ENCODE results near the gene ENPP7. TPM values are rescaled to one million over a fixed set of nuclear protein-coding genes. Genes with fewer than 3 reads are reported as not detected.

ENPP7 gene
- total RNA-seq, 2 experiments from 2014 or later: 0.11 TPM; not detected in 1

- CTCF ChIA-PET: interaction anchor here (0.5 kb wide), 1 partner anchor 457 kb away, joined by 3 read pairs; no protein-coding TSS in a partner anchor
- POLR2A ChIA-PET: no interaction called here
These were observed 28.1 kb upstream of the ENPP7 start for GRCh38 chr17:79702550-79703236.

- CTCF ChIA-PET: interaction anchor here (1.5 kb wide), 1 partner anchor 37 kb away, joined by 3 read pairs; no protein-coding TSS in a partner anchor
- POLR2A ChIA-PET: interaction anchor here (0.6 kb wide), 1 partner anchor 611 kb away, joined by 7 read pairs; no protein-coding TSS in a partner anchor
These were observed 26.1 kb upstream of the ENPP7 start for GRCh38 chr17:79704691-79705090.

- CTCF ChIA-PET: interaction anchor here (1.5 kb wide), 1 partner anchor 38 kb away, joined by 3 read pairs; no protein-coding TSS in a partner anchor
- POLR2A ChIA-PET: no interaction called here
These were observed 25.1 kb upstream of the ENPP7 start for GRCh38 chr17:79705674-79706073.

- POLR2A ChIA-PET: no interaction called here
- CTCF ChIA-PET: no interaction called here
These were observed 23.6 kb upstream of the ENPP7 start for GRCh38 chr17:79706931-79707850.

GRCh38 chr17:79707931-79708891, 22.5 kb upstream of the ENPP7 start:
- ChIA-PET CTCF (interaction anchor here (0.7 to 1.5 kb wide), 3 partner anchors 14 to 134 kb away, joined by 3 to 4 read pairs (median 3); no protein-coding TSS in a partner anchor), POLR2A (no interaction called here)

GRCh38 chr17:79711715-79712305, 18.9 kb upstream of the ENPP7 start:
- CTCF ChIA-PET: no interaction called here
- POLR2A ChIA-PET: interaction anchor here (0.6 kb wide), 1 partner anchor 74 kb away, joined by 5 read pairs; no protein-coding TSS in a partner anchor

GRCh38 chr17:79713391-79713790, 17.4 kb upstream of the ENPP7 start:
- POLR2A ChIA-PET: no interaction called here
- CTCF ChIA-PET: no interaction called here

GRCh38 chr17:79714176-79715097, 16.3 kb upstream of the ENPP7 start:
- CTCF ChIA-PET: no interaction called here
- POLR2A ChIA-PET: interaction anchor here (0.6 kb wide), 1 partner anchor 82 kb away, joined by 4 read pairs; no protein-coding TSS in a partner anchor

GRCh38 chr17:79715098-79715942, 15.4 kb upstream of the ENPP7 start:
- POLR2A ChIA-PET: interaction anchor here (0.6 to 0.7 kb wide), 2 partner anchors 81 to 179 kb away, joined by 3 to 4 read pairs; no protein-coding TSS in a partner anchor
- CTCF ChIA-PET: no interaction called here

- CTCF ChIA-PET: no interaction called here
- POLR2A ChIA-PET: no interaction called here
These were observed 14.6 kb upstream of the ENPP7 start for GRCh38 chr17:79715943-79716797.

GRCh38 chr17:79720705-79721292, 9.9 kb upstream of the ENPP7 start:
- CTCF ChIA-PET: no interaction called here

GRCh38 chr17:79721993-79722671, 8.6 kb upstream of the ENPP7 start:
- ChIA-PET POLR2A (no interaction called here), CTCF (no interaction called here)

More at GRCh38 chr17:79720705-79721292, 9.9 kb upstream of the ENPP7 start:
- POLR2A ChIA-PET: no interaction called here

GRCh38 chr17:79722787-79723186, 8.0 kb upstream of the ENPP7 start:
- CTCF ChIA-PET: no interaction called here
- POLR2A ChIA-PET: no interaction called here

GRCh38 chr17:79728169-79728907, 2.4 kb upstream of the ENPP7 start:
- ChIA-PET CTCF (interaction anchor here (1.0 to 1.2 kb wide), 2 partner anchors 13 to 19 kb away, joined by 3 to 4 read pairs; no protein-coding TSS in a partner anchor), POLR2A (no interaction called here)

All from activated CD8-positive, alpha-beta memory T cell treated with anti-CD3 and anti-CD28 coated beads for 36 hours (primary cell).